Measurements from ENCODE around the gene MBD4. TPM values are rescaled to one million over a fixed set of nuclear protein-coding genes. Genes with fewer than 3 reads are reported as not detected.

MBD4 gene
- total and polyA plus RNA-seq, 12 donors, result 11.1 to 37.8 (median 19.2) TPM

GRCh38 chr3:129412542-129413198 lies 27.1 kb downstream of the MBD4 start:
- ATAC-seq, result no peak
- intact Hi-C loops (cut with DNase I), result no loop called here
- 79 to 82% methylated on average over 6 of the region's 6 CpGs for WGBS, 2 donors

GRCh38 chr3:129410971-129411370 lies 28.8 kb downstream of the MBD4 start:
- no peak overlapping the region for H3K27ac ChIP-seq

More at GRCh38 chr3:129412542-129413198, 27.1 kb downstream of the MBD4 start:
- Histone ChIP-seq H3K9me3 (no peaks in the 10 kb centered on the region), H3K4me1 (peaks cover 0 to 41% (median 16%) of the 10 kb centered on the region in 9 donors), H3K4me3 (no peak overlapping the region), H3K27ac (peak overlapping the region in 3 of 10 donors; percentile 44 to 55 (median 47)), H3K36me3 (no peaks in the 10 kb centered on the region), H3K27me3 (no peaks in the 10 kb centered on the region)
- TF ChIP-seq, protein P1, sequence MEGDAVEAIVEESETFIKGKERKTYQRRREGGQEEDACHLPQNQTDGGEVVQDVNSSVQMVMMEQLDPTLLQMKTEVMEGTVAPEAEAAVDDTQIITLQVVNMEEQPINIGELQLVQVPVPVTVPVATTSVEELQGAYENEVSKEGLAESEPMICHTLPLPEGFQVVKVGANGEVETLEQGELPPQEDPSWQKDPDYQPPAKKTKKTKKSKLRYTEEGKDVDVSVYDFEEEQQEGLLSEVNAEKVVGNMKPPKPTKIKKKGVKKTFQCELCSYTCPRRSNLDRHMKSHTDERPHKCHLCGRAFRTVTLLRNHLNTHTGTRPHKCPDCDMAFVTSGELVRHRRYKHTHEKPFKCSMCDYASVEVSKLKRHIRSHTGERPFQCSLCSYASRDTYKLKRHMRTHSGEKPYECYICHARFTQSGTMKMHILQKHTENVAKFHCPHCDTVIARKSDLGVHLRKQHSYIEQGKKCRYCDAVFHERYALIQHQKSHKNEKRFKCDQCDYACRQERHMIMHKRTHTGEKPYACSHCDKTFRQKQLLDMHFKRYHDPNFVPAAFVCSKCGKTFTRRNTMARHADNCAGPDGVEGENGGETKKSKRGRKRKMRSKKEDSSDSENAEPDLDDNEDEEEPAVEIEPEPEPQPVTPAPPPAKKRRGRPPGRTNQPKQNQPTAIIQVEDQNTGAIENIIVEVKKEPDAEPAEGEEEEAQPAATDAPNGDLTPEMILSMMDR (IDR thresholded peaks at IDR 0.05), result no peak
- DNase-seq, result no peak

DNA sequence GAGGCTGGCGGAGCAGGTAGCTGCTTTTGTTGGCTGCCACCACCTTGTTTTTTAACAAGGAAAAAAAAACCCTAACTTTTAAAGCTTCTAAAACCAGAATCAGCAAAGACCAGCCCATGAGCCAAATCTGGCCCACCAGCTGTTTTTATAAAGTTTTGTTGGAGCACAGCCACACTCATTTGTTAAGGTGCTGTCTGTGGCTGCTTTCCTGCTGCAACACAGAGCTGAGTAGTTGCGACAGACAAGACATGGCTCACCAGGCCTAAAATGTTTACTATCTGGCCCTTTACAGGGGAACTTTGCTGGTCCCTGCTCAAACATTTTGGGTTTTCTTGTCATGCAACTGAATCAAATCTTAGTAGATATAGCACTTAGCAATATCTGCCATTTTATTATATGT lies 30.2 kb downstream of the MBD4 start:
- ATAC-seq, result no peak
- TF ChIP-seq, protein P1 (IDR thresholded peaks at IDR 0.05), result no peak
- DNase-seq, result no peak
- Histone ChIP-seq H3K27me3 (no peaks in the 10 kb centered on the region), H3K4me1 (peaks cover 0 to 21% (median 10%) of the 10 kb centered on the region in 9 donors), H3K27ac (no peak overlapping the region), H3K4me3 (no peak overlapping the region), H3K36me3 (no peaks in the 10 kb centered on the region), H3K9me3 (no peaks in the 10 kb centered on the region)
- intact Hi-C loops (cut with DNase I), result no loop called here
- 69% methylated on average over 2 of the region's 2 CpGs for WGBS, 2 donors

More at GRCh38 chr3:129410971-129411370, 28.8 kb downstream of the MBD4 start:
- no peak for DNase-seq
- Histone ChIP-seq H3K27me3 (no peaks in the 10 kb centered on the region), H3K4me3 (no peak overlapping the region), H3K9me3 (no peaks in the 10 kb centered on the region), H3K4me1 (peaks cover 0 to 27% (median 10%) of the 10 kb centered on the region in 9 donors), H3K36me3 (no peaks in the 10 kb centered on the region)
- intact Hi-C loops (cut with DNase I), result no loop called here
- TF ChIP-seq, protein P1 (IDR thresholded peaks at IDR 0.05), result no peak
- no peak for ATAC-seq
- 86 to 92% methylated on average over 17 of the region's 17 CpGs for WGBS, 2 donors

- intact Hi-C loops (cut with DNase I), result no loop called here
- WGBS, 2 donors, result 80 to 83% methylated on average over 5 of the region's 5 CpGs
- no peak overlapping the region for H3K27ac ChIP-seq
- no peak overlapping the region for H3K4me3 ChIP-seq
- H3K27me3 ChIP-seq, result no peaks in the 10 kb centered on the region
- ATAC-seq (no peak), DNase-seq (no peak)
- TF ChIP-seq, protein P1 (IDR thresholded peaks at IDR 0.05), result no peak
- no peaks in the 10 kb centered on the region for H3K9me3 ChIP-seq
- H3K36me3 ChIP-seq, result no peaks in the 10 kb centered on the region
- H3K4me1 ChIP-seq, result peaks cover 0 to 5% (median 0%) of the 10 kb centered on the region in 9 donors
These were observed 35.1 kb downstream of the MBD4 start for GRCh38 chr3:129404610-129405009.

Data from heart right ventricle (tissue), 16 donors.